OCI-LY7 (cell line): ENCODE results near the gene ZBTB20.

Source experiments
- CTCF ChIP-seq: fragments of 200-600 bp; sonication (generic); conservative IDR thresholded peaks from 2 replicates; pipeline ENCODE4 v1.5.1; 2014; ENCODE audit warnings: mild to moderate bottlenecking, antibody characterized with exemption, low read length, moderate library complexity, mixed read lengths
- EZH2phosphoT487 ChIP-seq: fragments of 200-600 bp; sonication (generic); IDR thresholded peaks from 2 replicates; pipeline ENCODE4 v1.6.1; 2018; ENCODE audit warnings: low read depth, borderline replicate concordance, mild to moderate bottlenecking, mixed run types, antibody characterized with exemption, low read length, moderate library complexity, mixed read lengths

DNA sequence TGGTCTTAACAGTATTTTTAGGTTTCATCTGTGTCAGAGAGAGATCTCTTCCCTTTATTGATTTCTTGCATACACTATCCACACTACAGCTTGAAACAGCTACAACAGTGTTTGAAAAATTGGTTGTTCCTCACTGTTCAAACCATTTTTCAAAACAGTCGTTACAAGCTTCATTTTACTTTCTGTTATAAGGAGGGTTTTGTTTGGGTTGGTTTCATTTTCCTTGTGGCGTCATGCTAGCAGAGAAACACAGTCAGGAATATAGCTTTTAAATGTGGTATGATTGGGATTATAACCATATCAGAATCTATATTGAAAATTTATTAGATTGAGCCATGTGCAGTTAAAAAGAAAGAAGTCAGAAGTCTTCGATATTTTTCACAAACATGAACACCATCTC lies 400.6 kb downstream of the ZBTB20 start:
- no peak for TF ChIP-seq CTCF
- TF ChIP-seq EZH2phosphoT487: no peak
